ENCODE measurements around the gene ULK3.
"Not testable (repeated sequence)": the region's sequence is repeated elsewhere in the genome, so short reads cannot be mapped to it uniquely, and the experiment has no call there.

Gene ULK3

GRCh38 chr15:74842581-74843444 lies at the start of gene ULK3:
Gene ULK3 (minus strand): TSS chr15:74843156. CDS start chr15:74843105, 51 bp downstream.
- DNase-seq: peak; percentile 89

GRCh38 chr15:74892313-74892712 lies 49.4 kb upstream of the ULK3 start:
- DNase-seq: no peak

- no peak for DNase-seq
Measured at GRCh38 chr15:74891469-74891868, 48.5 kb upstream of the ULK3 start.

- no peak for DNase-seq
Measured at GRCh38 chr15:74890665-74890960, 47.7 kb upstream of the ULK3 start.

GRCh38 chr15:74889883-74890664 lies 47.1 kb upstream of the ULK3 start, which contains the start of gene MPI:
Gene MPI (plus strand): TSS chr15:74890042. CDS start chr15:74890074, 32 bp downstream.
- peak; percentile 77 for DNase-seq

- DNase-seq: no peak
Measured at GRCh38 chr15:74889390-74889882, 46.5 kb upstream of the ULK3 start.

- DNase-seq: no peak
Measured at GRCh38 chr15:74888716-74889115, 45.8 kb upstream of the ULK3 start.

- DNase-seq: not testable (repeated sequence)
Measured at GRCh38 chr15:74887537-74888193, 44.7 kb upstream of the ULK3 start.

- no peak for DNase-seq
Measured at GRCh38 chr15:74885461-74885860, 42.5 kb upstream of the ULK3 start.

- no peak for DNase-seq
Measured at GRCh38 chr15:74884428-74885223, 41.7 kb upstream of the ULK3 start.

GRCh38 chr15:74882528-74882927 lies 39.6 kb upstream of the ULK3 start:
- no peak for DNase-seq

GRCh38 chr15:74878273-74878672 lies 35.3 kb upstream of the ULK3 start:
- no peak for DNase-seq

GRCh38 chr15:74873756-74874424 lies 30.9 kb upstream of the ULK3 start:
- DNase-seq: no peak

- peak; percentile 81 for DNase-seq
Measured at GRCh38 chr15:74873036-74873755, 30.2 kb upstream of the ULK3 start, which contains the start of gene SCAMP2. Gene SCAMP2 (minus strand): TSS chr15:74873365. CDS start chr15:74873255, 110 bp downstream.

- no peak for DNase-seq
Measured at GRCh38 chr15:74872702-74873035, 29.7 kb upstream of the ULK3 start.

GRCh38 chr15:74870436-74871215 lies 27.7 kb upstream of the ULK3 start:
- no peak for DNase-seq

GRCh38 chr15:74869726-74870407 lies 26.9 kb upstream of the ULK3 start:
- DNase-seq: no peak

- DNase-seq: no peak
Measured at GRCh38 chr15:74869372-74869725, 26.4 kb upstream of the ULK3 start.

GRCh38 chr15:74868059-74868458 lies 25.1 kb upstream of the ULK3 start:
- DNase-seq: no peak

Data from activated CD4-positive, alpha-beta T cell treated with anti-CD3 and anti-CD28 coated beads for 1 hour (primary cell).